Parathyroid adenoma (tissue), 2 donors: ENCODE measurements around the gene COMMD7.

ENCODE experiments used
- H2AFZ ChIP-seq: fragments of 300-600 bp; sonication (generic); one replicate; pipeline ENCODE4 v1.7.0; 2017; ENCODE audit warnings: antibody characterized with exemption, mild to moderate bottlenecking
- H3K27ac ChIP-seq: fragments of 300-600 bp; sonication (generic); one replicate; pipeline ENCODE4 v1.7.0; 2017
- H3K27me3 ChIP-seq: fragments of 300-600 bp; sonication (generic); one replicate; pipeline ENCODE4 v1.7.0; 2017; ENCODE audit warnings: low read length; ENCODE audit not compliant: control insufficient read depth, insufficient read depth
- H3K36me3 ChIP-seq: fragments of 300-600 bp; sonication (generic); one replicate; pipeline ENCODE4 v1.7.0; 2017; ENCODE audit warnings: low read length; ENCODE audit not compliant: control insufficient read depth, insufficient read depth
- H3K4me1 ChIP-seq: fragments of 300-600 bp; sonication (generic); one replicate; pipeline ENCODE4 v1.7.0; 2017; ENCODE audit warnings: control low read depth
- H3K4me2 ChIP-seq: fragments of 300-600 bp; sonication (generic); one replicate; pipeline ENCODE4 v1.7.0; 2017; ENCODE audit warnings: low read length
- H3K4me3 ChIP-seq: fragments of 300-600 bp; sonication (generic); one replicate; pipeline ENCODE4 v1.7.0; 2017; ENCODE audit warnings: low read depth, low read length
- H3K79me2 ChIP-seq: fragments of 300-600 bp; sonication (generic); one replicate; pipeline ENCODE4 v1.7.0; 2017; ENCODE audit warnings: control low read depth
- H3K9ac ChIP-seq: fragments of 300-600 bp; sonication (generic); one replicate; pipeline ENCODE4 v1.7.0; 2017; ENCODE audit warnings: mild to moderate bottlenecking
- H3K9me3 ChIP-seq: fragments of 300-600 bp; sonication (generic); one replicate; pipeline ENCODE4 v1.7.0; 2017; ENCODE audit warnings: low read length; ENCODE audit not compliant: control insufficient read depth
- TF ChIP-seq, protein P1 (sequence below): fragments of 300-600 bp; sonication (generic); IDR thresholded peaks from one replicate; pipeline ENCODE4 v1.7.0; 2017; ENCODE audit warnings: antibody characterized with exemption, mild to moderate bottlenecking
- donor health status: primary hyperparathyroidism.

The COMMD7 gene

DNA sequence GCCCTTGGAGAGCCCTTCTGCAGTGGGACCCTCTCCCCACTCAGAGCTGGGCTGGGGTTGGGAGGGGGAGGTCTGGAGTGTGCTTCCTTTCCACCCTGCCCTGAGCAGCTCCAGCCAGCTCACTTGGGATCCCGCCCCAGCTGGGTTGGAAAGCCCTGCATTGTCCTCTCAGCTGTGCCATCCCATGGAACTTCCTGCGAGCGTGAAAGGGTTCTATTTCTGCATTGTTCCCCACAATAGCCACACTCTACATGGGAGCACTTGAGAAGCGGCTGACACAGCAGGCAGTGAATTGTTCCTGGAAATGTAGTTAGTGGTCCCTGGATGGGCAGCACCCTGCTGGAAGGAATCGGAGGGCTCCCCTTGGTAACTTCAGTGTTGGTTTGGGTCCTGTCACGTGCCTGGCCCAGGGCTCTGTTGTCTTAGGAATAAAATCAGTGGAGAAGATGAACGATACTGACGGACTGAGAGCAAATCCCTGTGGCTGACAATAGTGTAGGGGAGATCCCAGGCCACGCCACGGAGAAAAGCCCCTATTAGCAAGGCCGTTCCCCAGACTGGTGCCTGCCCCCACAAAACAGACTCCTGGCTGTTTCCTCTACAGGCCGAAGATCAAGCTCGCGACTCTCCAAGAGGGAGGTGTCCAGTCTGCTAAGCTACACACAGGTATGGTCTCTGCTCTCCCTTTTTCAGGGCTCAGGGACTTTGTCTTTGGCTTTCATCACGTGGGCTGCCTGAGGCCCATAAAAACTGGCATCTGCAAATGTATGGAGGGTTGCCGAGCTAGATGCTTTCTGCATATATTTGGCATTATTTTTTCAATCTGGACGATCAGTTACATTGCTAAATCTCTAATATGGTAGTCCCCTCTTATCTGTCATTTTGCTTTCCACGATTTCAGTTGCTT is 37.7 kb upstream of the COMMD7 start:
- H3K9me3 ChIP-seq = no peaks in the 10 kb centered on the region
- H2AFZ ChIP-seq = no peak overlapping the region
- H3K4me1 ChIP-seq = no peaks in the 10 kb centered on the region
- H3K36me3 ChIP-seq = no peaks in the 10 kb centered on the region
- H3K27ac ChIP-seq = no peak overlapping the region
- no peak overlapping the region for H3K4me2 ChIP-seq
- no peaks in the 10 kb centered on the region for H3K27me3 ChIP-seq
- no peak overlapping the region for H3K9ac ChIP-seq
- TF ChIP-seq, protein P1, sequence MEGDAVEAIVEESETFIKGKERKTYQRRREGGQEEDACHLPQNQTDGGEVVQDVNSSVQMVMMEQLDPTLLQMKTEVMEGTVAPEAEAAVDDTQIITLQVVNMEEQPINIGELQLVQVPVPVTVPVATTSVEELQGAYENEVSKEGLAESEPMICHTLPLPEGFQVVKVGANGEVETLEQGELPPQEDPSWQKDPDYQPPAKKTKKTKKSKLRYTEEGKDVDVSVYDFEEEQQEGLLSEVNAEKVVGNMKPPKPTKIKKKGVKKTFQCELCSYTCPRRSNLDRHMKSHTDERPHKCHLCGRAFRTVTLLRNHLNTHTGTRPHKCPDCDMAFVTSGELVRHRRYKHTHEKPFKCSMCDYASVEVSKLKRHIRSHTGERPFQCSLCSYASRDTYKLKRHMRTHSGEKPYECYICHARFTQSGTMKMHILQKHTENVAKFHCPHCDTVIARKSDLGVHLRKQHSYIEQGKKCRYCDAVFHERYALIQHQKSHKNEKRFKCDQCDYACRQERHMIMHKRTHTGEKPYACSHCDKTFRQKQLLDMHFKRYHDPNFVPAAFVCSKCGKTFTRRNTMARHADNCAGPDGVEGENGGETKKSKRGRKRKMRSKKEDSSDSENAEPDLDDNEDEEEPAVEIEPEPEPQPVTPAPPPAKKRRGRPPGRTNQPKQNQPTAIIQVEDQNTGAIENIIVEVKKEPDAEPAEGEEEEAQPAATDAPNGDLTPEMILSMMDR = no peak
- no peak overlapping the region for H3K4me3 ChIP-seq
- H3K79me2 ChIP-seq = no peaks in the 10 kb centered on the region

DNA sequence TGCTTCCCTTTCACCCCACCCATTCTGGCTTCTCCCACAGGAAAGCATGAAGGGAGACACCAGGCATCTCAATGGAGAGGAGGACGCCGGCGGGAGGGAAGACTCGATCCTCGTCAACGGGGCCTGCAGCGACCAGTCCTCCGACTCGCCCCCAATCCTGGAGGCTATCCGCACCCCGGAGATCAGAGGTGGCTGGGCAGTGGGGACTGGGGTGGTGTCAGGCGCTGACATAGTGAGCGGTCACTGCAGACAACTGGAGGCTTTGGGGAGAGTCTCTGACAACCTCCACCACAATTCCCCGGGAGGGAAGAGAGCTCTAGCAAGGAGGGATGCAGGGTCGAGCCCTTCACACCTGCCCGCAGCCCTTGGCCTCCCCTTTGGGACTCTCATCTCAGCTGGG is 37.0 kb upstream of the COMMD7 start:
- Histone ChIP-seq H3K27ac (no peak overlapping the region), H3K4me1 (no peaks in the 10 kb centered on the region), H3K27me3 (no peaks in the 10 kb centered on the region), H3K79me2 (no peaks in the 10 kb centered on the region), H3K9me3 (no peaks in the 10 kb centered on the region), H3K36me3 (no peaks in the 10 kb centered on the region), H3K9ac (no peak overlapping the region), H2AFZ (no peak overlapping the region), H3K4me2 (no peak overlapping the region), H3K4me3 (no peak overlapping the region)
- TF ChIP-seq, protein P1 = no peak

DNA sequence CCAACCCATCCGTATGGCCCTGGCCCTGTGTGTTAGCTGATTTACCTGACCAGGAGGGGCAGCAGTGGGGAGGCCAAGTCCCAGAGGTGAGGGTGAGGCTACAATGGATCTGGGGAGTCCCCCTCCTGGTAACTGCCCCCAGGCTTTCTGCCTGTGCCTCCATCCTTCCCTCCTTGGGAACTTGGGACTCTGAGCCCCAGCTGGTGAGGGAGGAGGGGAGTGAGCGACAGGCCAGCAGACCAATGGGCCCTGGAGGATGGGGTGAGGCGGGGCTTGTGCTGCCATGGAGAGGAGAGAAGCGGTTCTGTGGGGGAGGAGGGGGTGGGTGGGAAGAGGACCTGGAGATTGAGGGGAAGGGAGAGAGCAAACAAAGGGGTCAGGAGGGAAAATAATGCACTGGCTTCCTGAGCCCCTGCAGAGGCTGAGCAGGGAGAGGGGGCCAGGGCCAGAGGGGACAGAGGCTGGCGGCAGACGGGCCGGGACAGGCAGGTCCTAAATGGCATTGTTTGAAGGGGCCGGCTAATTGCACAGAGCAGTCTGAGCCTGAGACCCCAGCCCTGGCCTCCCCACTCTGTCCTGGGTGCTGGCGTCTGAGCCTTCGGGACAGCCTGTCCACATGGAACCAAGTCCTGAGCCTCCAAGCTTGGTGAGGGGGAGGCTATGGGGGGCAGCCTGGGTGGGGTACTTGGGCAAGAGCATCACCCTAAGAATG is 36.4 kb upstream of the COMMD7 start:
- H3K9me3 ChIP-seq = no peaks in the 10 kb centered on the region
- H3K4me1 ChIP-seq = no peaks in the 10 kb centered on the region
- no peak overlapping the region for H3K9ac ChIP-seq
- TF ChIP-seq, protein P1 = no peak
- no peak overlapping the region for H3K27ac ChIP-seq
- H3K4me3 ChIP-seq = no peak overlapping the region
- no peaks in the 10 kb centered on the region for H3K36me3 ChIP-seq
- no peak overlapping the region for H2AFZ ChIP-seq
- no peaks in the 10 kb centered on the region for H3K79me2 ChIP-seq
- H3K4me2 ChIP-seq = no peak overlapping the region
- no peaks in the 10 kb centered on the region for H3K27me3 ChIP-seq

DNA sequence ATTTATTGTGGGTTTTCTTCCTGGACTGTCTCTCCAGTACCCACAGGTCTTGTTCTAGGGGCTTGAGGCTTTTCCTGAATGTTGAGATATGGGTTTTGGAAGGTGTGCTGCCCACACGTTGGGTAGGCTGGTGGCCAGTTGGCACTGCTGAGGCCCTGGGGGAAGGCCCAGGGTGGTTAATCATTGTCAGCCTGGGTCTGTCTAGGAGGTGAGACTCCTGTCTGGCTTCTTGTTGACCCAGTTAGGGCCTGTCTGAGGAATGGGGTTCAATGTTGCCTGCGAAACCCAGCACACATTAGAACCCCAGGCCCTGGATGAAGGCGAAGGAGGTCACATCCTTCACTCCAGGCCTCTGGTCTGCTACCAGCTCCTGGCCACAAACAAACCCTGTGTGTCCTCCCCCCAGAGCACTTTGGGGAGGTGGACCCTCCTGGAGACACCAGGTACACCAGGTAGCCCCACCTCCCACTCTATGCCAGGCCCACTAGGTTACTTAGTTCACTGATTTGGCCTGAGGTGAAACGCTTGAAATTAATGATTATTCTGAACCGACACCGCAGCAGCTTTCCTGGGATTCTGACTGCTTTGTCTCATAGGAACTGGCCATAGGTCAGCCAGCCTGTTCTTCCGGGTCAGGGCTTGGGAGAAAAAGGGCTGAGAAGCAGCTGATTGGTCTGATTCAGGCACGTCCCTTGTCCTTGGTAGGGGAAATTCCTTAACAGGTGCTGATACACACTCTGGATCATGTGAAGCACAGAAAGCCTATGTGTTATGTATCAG is 34.1 kb upstream of the COMMD7 start:
- no peak overlapping the region for H3K4me2 ChIP-seq
- no peak overlapping the region for H2AFZ ChIP-seq
- H3K79me2 ChIP-seq = no peaks in the 10 kb centered on the region
- H3K27me3 ChIP-seq = no peaks in the 10 kb centered on the region
- TF ChIP-seq, protein P1 = no peak
- no peaks in the 10 kb centered on the region for H3K36me3 ChIP-seq
- no peaks in the 10 kb centered on the region for H3K9me3 ChIP-seq
- H3K4me1 ChIP-seq = no peaks in the 10 kb centered on the region
- no peak overlapping the region for H3K9ac ChIP-seq
- H3K4me3 ChIP-seq = no peak overlapping the region
- no peak overlapping the region for H3K27ac ChIP-seq
